HepG2 (cell line): Measurements from ENCODE around the gene DMAC1. TPM values are rescaled to one million over a fixed set of nuclear protein-coding genes. Genes with fewer than 3 reads are reported as not detected.

ENCODE experiments used
- ATAC-seq: fragments of 200-7000 bp; cut with Tn5 transposase; 3 replicates; pipeline ENCODE4 v1.9.1; 2020; ENCODE audit warnings: mild to moderate bottlenecking, moderate library complexity
- BruUV-seq: library from RNA; stranded (reverse); fragments of 400-500 nt; replicated peaks from 2 replicates; lab custom pipeline; 2021; lab: Mats Ljungman, UMichigan
- CTCF ChIA-PET: fragments of 300-600 bp; formaldehyde crosslinking; extraction: SDS; loops from one replicate; lab custom pipeline; 2021; ENCODE audit warnings: low total read pairs, inconsistent platforms, low intra/inter-chr PET ratio; lab: Yijun Ruan, JAX
- POLR2A ChIA-PET: fragments of 350-600 bp; sonication (Branson Sonifier 250); formaldehyde crosslinking; loops from one replicate; lab custom pipeline; 2020; ENCODE audit warnings: antibody characterized with exemption, inconsistent platforms; lab: Yijun Ruan, JAX
- DNase-seq: peaks from one replicate; pipeline ENCODE4 v3.0.0-alpha.2; 2015; ENCODE audit warnings: low spot score
- FAIRE-seq: peaks from 3 replicates; lab custom pipeline; 2011; peaks lifted over from hg19 to GRCh38; lab: Jason Lieb, UNC
- H2AFZ ChIP-seq: one replicate; pipeline ENCODE4 v1.6.1; 2011; ENCODE audit warnings: low read length, inconsistent platforms
- H3K27ac ChIP-seq: fragments of 300-600 bp; 3 replicates; pipeline ENCODE4 v1.8.0; 2011; ENCODE audit warnings: mixed run types, mild to moderate bottlenecking, mixed read lengths, low read length, inconsistent platforms; ENCODE audit not compliant: insufficient read depth; ENCODE audit errors: extremely low read length
- H3K27me3 ChIP-seq, 2 experiments: fragments of 200-600 bp in 1 of 2; 2 replicates in 1 of 2; 3 replicates in 1 of 2; pipeline versions ENCODE4 v1.6.0 to v1.8.0; 2011; ENCODE audit warnings: low read length in 2 of 2, mild to moderate bottlenecking in 2 of 2, moderate library complexity in 2 of 2, inconsistent platforms in 1 of 2; ENCODE audit not compliant: insufficient read depth in 2 of 2, control insufficient read depth in 1 of 2
- H3K36me3 ChIP-seq, 2 experiments: fragments of 200-600 bp in 1 of 2; replicated peaks in 1 of 2; 2 replicates in 1 of 2; 3 replicates in 1 of 2; pipeline versions ENCODE4 v1.5.1 to v1.8.0; 2011; ENCODE audit warnings: low read length in 2 of 2, inconsistent platforms in 1 of 2; ENCODE audit not compliant: insufficient read depth in 2 of 2, control insufficient read depth in 1 of 2
- H3K4me1 ChIP-seq: 2 replicates; pipeline ENCODE4 v1.5.1; 2012; ENCODE audit warnings: low read length, inconsistent platforms; ENCODE audit not compliant: insufficient read depth
- H3K4me2 ChIP-seq: 2 replicates; pipeline ENCODE4 v1.6.0; 2011; ENCODE audit warnings: low read depth, low read length, inconsistent platforms
- H3K4me3 ChIP-seq, 3 experiments: fragments of 200-600 bp in 1 of 3; sonication (generic), shearing (Covaris generic) in 1 of 3; replicated peaks in 1 of 3; 2 replicates each; pipeline ENCODE4 v1.5.1; 2011 to 2016; ENCODE audit warnings: low read length in 3 of 3, inconsistent platforms in 2 of 3, low read depth in 2 of 3, mild to moderate bottlenecking in 2 of 3, control low read depth in 1 of 3, mixed read lengths in 1 of 3; ENCODE audit not compliant: insufficient read depth in 1 of 3
- H3K79me2 ChIP-seq: one replicate; pipeline ENCODE4 v1.6.1; 2011; ENCODE audit warnings: low read length, inconsistent platforms; ENCODE audit not compliant: insufficient read depth
- H3K9ac ChIP-seq: 2 replicates; pipeline ENCODE4 v1.6.0; 2011; ENCODE audit warnings: mild to moderate bottlenecking, low read depth, low read length, inconsistent platforms; ENCODE audit not compliant: insufficient read depth
- H3K9me3 ChIP-seq: 2 replicates; pipeline ENCODE4 v1.5.1; 2012; ENCODE audit warnings: mild to moderate bottlenecking, low read length
- H4K20me1 ChIP-seq: 2 replicates; pipeline ENCODE4 v1.6.0; 2011; ENCODE audit warnings: inconsistent platforms, mild to moderate bottlenecking, low read length, moderate library complexity; ENCODE audit not compliant: insufficient read depth
- FIP1L1 ChIP-seq: fragments of 200-400 bp; formaldehyde crosslinking; IDR thresholded peaks from 2 replicates; pipeline ENCODE4 v1.6.1; 2018; ENCODE audit warnings: low read depth, mild to moderate bottlenecking, low read length, moderate library complexity, borderline replicate concordance; ENCODE audit not compliant: insufficient read depth
- KDM4B ChIP-seq: sonication (generic); formaldehyde crosslinking; IDR thresholded peaks from 2 replicates; pipeline ENCODE4 v1.4.0; 2020; ENCODE audit warnings: missing genetic modification reagents
- MED13 ChIP-seq: sonication (generic); formaldehyde crosslinking; IDR thresholded peaks from 2 replicates; pipeline ENCODE4 v1.5.0; 2020; ENCODE audit warnings: missing genetic modification reagents
- RFXANK ChIP-seq: IDR thresholded peaks from 2 replicates; pipeline ENCODE4 v1.6.1; 2016
- SMC3 ChIP-seq: IDR thresholded peaks from 2 replicates; pipeline ENCODE4 v1.6.1; 2011; ENCODE audit warnings: low read length, improper control_type of control experiment
- SSRP1 ChIP-seq: IDR thresholded peaks from 2 replicates; pipeline ENCODE4 v1.6.1; 2016; ENCODE audit warnings: control low read depth
- ZNF3 ChIP-seq: IDR thresholded peaks from 2 replicates; pipeline ENCODE4 v1.7.0; 2017; ENCODE audit warnings: inconsistent platforms
- ZNF44 ChIP-seq: sonication (generic); formaldehyde crosslinking; IDR thresholded peaks from 2 replicates; pipeline ENCODE4 v1.5.1; 2020; ENCODE audit warnings: mild to moderate bottlenecking, missing genetic modification reagents
- ZNF615 ChIP-seq: sonication (generic); formaldehyde crosslinking; IDR thresholded peaks from 2 replicates; pipeline ENCODE4 v1.5.0; 2020; ENCODE audit warnings: mild to moderate bottlenecking, missing genetic modification reagents, borderline replicate concordance
- ZNF772 ChIP-seq: sonication (generic); formaldehyde crosslinking; IDR thresholded peaks from 2 replicates; pipeline ENCODE4 v1.5.0; 2020; ENCODE audit warnings: mild to moderate bottlenecking, missing genetic modification reagents
- WGBS: methylation state at CpG from one replicate; pipeline ENCODE4 v1.1.6; 2017; ENCODE audit warnings: low lambda C conversion rate; 5-methylcytosine and 5-hydroxymethylcytosine counted together
- in situ Hi-C: cut with HindIII; loops from 2 replicates; pipeline ENCODE4 v1.10.0; 2017; ENCODE audit warnings: low pct_unique_long_range_greater_than_20kb; ENCODE audit not compliant: extremely low pct_ligation_motif_present
- intact Hi-C: fragments of 100-400 bp; cut with micrococcal nuclease; formaldehyde crosslinking; loops from one replicate; pipeline ENCODE4 v1.10.0; 2022; ENCODE audit not compliant: unreplicated experiment
- polyA plus RNA-seq, 8 experiments: library from polyadenylated mRNA; depleted of rRNA in 3 of 8; stranded (reverse) in 7 of 8; unstranded in 1 of 8; fragments of >200 nt; fragmentation: Illumina TruSeq in 4 of 8; extraction: Trizol in 4 of 8; gene quantifications; 2 replicates each; pipeline versions ENCODE4 v1.2.1 to v1.2.3, GENCODE V29; 2011 to 2016; ENCODE audit warnings: low read depth in 4 of 8, missing spikeins in 1 of 8, mixed read lengths in 1 of 8; ENCODE audit not compliant: insufficient read depth in 1 of 8
- total RNA-seq, 5 experiments: library from RNA; depleted of rRNA; stranded (reverse); fragments of >200 nt; fragmentation: Illumina TruSeq; extraction: Trizol; gene quantifications; 2 replicates each; pipeline ENCODE4 v1.2.3, GENCODE V29; 2016; ENCODE audit warnings: low read depth in 1 of 5
- TF ChIP-seq, protein P1 (sequence below), 2 experiments: sonication (generic) in 1 of 2; formaldehyde crosslinking in 1 of 2; IDR thresholded peaks; 2 replicates each; pipeline versions ENCODE4 v1.4.0 to v1.6.1; 2018 to 2020; ENCODE audit warnings: missing genetic modification reagents in 2 of 2, borderline replicate concordance in 1 of 2, low read depth in 1 of 2, mild to moderate bottlenecking in 1 of 2, missing biosample characterization in 1 of 2
- TF ChIP-seq, protein P2 (sequence below): IDR thresholded peaks from 2 replicates; pipeline ENCODE4 v1.6.1; 2018; ENCODE audit warnings: missing genetic modification reagents, mild to moderate bottlenecking, missing compliant biosample characterization

DMAC1 gene
- total and polyA plus RNA-seq, 2 of the 13 experiments (the other 11 are each of a cell fraction or from before 2014, with no cell fraction given): 44.3 to 72.9 TPM

DNA sequence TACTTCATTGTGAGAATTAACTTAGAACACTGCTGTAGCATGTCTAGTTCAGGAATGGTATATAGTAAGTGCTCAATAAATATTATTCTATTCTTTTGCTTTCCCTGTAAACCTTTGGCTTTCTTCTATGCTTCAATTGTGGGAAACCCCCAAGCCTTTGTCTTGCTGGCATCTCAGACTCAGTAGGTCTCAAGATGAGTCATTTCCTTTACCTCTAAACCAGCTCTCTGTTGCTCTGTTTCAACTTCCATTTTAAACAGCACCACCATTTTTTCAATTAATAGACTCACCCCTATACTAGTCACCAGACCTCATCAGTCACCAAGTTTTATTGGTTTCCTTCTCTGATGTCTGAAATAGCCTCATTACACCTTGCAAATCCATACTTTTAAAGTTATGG is 43.5 kb downstream of the DMAC1 start:
- no TSS peak for BruUV-seq
- H3K36me3 ChIP-seq: no peaks in the 10 kb centered on the region
- no peaks in the 10 kb centered on the region for H3K27me3 ChIP-seq
- ChIA-PET CTCF (no interaction called here), POLR2A (no interaction called here)
- intact Hi-C loops (no loop called here), in situ Hi-C loops (loop anchor here (25.0 kb wide), 1 partner anchor 106 kb away; no protein-coding TSS in a partner anchor)
- H4K20me1 ChIP-seq: no peaks in the 10 kb centered on the region
- FAIRE-seq (no peak), DNase-seq (no peak), ATAC-seq (no peak)
- H3K79me2 ChIP-seq: no peaks in the 10 kb centered on the region
- H3K4me2 ChIP-seq: no peak overlapping the region
- H2AFZ ChIP-seq: no peak overlapping the region
- TF ChIP-seq RFXANK (no peak), KDM4B (CRISPR knock-in tag) (no peak), ZNF44 (no peak), MED13 (CRISPR knock-in tag) (no peak)
- TF ChIP-seq, protein P1, sequence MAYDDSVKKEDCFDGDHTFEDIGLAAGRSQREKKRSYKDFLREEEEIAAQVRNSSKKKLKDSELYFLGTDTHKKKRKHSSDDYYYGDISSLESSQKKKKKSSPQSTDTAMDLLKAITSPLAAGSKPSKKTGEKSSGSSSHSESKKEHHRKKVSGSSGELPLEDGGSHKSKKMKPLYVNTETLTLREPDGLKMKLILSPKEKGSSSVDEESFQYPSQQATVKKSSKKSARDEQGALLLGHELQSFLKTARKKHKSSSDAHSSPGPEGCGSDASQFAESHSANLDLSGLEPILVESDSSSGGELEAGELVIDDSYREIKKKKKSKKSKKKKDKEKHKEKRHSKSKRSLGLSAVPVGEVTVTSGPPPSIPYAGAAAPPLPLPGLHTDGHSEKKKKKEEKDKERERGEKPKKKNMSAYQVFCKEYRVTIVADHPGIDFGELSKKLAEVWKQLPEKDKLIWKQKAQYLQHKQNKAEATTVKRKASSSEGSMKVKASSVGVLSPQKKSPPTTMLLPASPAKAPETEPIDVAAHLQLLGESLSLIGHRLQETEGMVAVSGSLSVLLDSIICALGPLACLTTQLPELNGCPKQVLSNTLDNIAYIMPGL (CRISPR knock-in tag; IDR thresholded peaks at IDR 0.05; ENCODE audit: borderline replicate concordance in 1 of 2, low read depth in 1 of 2): no peak
- TF ChIP-seq, protein P2, sequence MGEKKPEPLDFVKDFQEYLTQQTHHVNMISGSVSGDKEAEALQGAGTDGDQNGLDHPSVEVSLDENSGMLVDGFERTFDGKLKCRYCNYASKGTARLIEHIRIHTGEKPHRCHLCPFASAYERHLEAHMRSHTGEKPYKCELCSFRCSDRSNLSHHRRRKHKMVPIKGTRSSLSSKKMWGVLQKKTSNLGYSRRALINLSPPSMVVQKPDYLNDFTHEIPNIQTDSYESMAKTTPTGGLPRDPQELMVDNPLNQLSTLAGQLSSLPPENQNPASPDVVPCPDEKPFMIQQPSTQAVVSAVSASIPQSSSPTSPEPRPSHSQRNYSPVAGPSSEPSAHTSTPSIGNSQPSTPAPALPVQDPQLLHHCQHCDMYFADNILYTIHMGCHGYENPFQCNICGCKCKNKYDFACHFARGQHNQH (CRISPR knock-in tag): no peak
- H3K9ac ChIP-seq: no peak overlapping the region
- H3K9me3 ChIP-seq: no peaks in the 10 kb centered on the region
- no peak overlapping the region for H3K4me3 ChIP-seq
- no peaks in the 10 kb centered on the region for H3K4me1 ChIP-seq
- H3K27ac ChIP-seq: no peak overlapping the region

DNA sequence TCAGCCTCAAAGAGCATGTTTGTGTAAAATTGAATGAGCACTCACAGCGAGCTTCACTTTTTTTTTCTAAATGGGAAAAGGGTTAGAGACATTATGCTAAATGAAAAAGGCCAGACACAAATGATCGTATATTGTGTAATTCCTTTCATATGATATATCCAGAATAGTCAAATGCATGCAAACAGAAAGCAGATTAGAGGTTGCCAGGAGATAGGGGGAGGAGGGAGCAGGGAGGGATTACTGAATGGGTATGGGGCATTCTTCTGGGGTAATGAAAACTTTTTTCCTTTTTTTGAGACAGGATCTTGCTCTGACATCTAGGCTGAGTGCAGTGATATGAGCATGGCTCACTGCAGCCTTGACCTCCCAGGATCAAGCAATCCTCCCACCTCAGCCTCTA is 47.1 kb downstream of the DMAC1 start:
- Histone ChIP-seq H3K79me2 (no peaks in the 10 kb centered on the region), H2AFZ (no peak overlapping the region), H3K4me3 (no peak overlapping the region), H3K36me3 (no peaks in the 10 kb centered on the region), H3K27ac (no peak overlapping the region), H3K27me3 (no peaks in the 10 kb centered on the region), H3K4me1 (no peaks in the 10 kb centered on the region), H3K4me2 (no peak overlapping the region), H3K9ac (no peak overlapping the region), H3K9me3 (no peaks in the 10 kb centered on the region), H4K20me1 (no peaks in the 10 kb centered on the region)
- ATAC-seq: no peak
- BruUV-seq: no TSS peak
- ChIA-PET POLR2A (no interaction called here), CTCF (no interaction called here)
- DNase-seq: no peak
- intact Hi-C loops: no loop called here
- 0% methylated on average over 2 of the region's 2 CpGs for WGBS
- in situ Hi-C loops: loop anchor here (25.0 kb wide), 1 partner anchor 110 kb away; no protein-coding TSS in a partner anchor
- no peak for FAIRE-seq
- TF ChIP-seq ZNF772: no peak
- no peak for TF ChIP-seq ZNF3 (CRISPR knock-in tag)
- no peak for TF ChIP-seq FIP1L1
- TF ChIP-seq ZNF615: no peak
- no peak for TF ChIP-seq SMC3
- TF ChIP-seq SSRP1 (CRISPR knock-in tag): no peak
